Measurements from ENCODE around the gene NTRK1. TPM values are rescaled to one million over a fixed set of nuclear protein-coding genes. Genes with fewer than 3 reads are reported as not detected.

Gene NTRK1
- total and polyA plus RNA-seq, 8 donors = 0.23 to 1.2 (median 0.92) TPM; not detected in 3

DNA sequence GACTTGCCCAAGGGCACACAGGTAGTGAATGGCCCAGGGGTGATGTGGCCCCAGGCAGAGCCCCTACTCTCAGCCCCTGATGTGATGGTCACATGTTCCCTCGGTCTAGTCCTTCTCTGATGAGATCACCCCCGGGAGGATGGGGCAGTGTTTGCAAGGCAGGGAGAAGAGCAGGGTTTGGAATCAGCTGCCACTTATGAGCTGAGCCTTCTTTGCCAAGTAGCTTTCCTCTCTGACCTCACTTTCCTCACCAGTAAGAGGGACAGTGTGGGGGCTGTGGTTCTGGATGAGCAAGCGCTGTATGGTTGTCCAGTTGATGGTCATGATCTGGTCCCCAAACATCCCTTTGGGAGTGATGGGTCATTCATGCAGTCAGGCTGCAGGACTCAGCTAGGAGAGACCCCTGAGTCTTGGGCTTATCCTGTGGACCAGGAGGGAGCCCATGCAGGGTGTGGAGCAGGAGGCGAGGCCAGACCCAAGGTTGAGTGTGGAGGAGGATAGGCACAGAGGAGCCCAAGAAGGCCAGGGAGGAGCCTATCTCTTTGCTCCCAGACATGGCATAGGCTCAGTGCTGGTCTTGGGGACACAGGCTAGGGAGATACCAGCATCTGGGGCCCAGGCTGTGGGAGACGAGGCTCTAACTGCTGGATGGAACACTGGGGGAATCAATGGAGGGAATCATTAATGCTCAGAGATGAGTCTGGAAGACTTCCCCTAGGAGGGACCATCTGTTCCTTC is 16.9 kb downstream of the NTRK1 start:
- Histone ChIP-seq H3K4me1 (no peaks in the 10 kb centered on the region), H3K4me3 (no peak overlapping the region), H3K27ac (no peak overlapping the region), H3K27me3 (peaks cover 0 to 87% (median 15%) of the 10 kb centered on the region in 3 donors), H3K9me3 (no peaks in the 10 kb centered on the region), H3K36me3 (no peaks in the 10 kb centered on the region)
- intact Hi-C loops (cut with DNase I; ENCODE audit: low total_unique reads) = no loop called here
- DNase-seq = no peak
- no peak for TF ChIP-seq EP300 (IDR thresholded peaks at IDR 0.05)
- no peak for TF ChIP-seq CTCF (IDR thresholded peaks at IDR 0.05)
- no peak for TF ChIP-seq POLR2A (IDR thresholded peaks at IDR 0.05)
- no peak for TF ChIP-seq POLR2AphosphoS5 (IDR thresholded peaks at IDR 0.05)
- 70 to 80% (median 78%) methylated on average over 3 to 5 of the region's 5 CpGs for WGBS, 5 donors

- H3K4me3 ChIP-seq = no peak overlapping the region
- TF ChIP-seq CTCF (IDR thresholded peaks at IDR 0.05) (no peak), EP300 (IDR thresholded peaks at IDR 0.05) (no peak)
- H3K27ac ChIP-seq = no peak overlapping the region
- H3K9me3 ChIP-seq = no peaks in the 10 kb centered on the region
- no peak for DNase-seq
- H3K4me1 ChIP-seq = no peaks in the 10 kb centered on the region
- peaks cover 0 to 98% (median 17%) of the 10 kb centered on the region in 3 donors for H3K27me3 ChIP-seq
- intact Hi-C loops (cut with DNase I; ENCODE audit: low total_unique reads) = no loop called here
- 88 to 93% (median 90%) methylated on average over 16 to 21 of the region's 21 CpGs for WGBS, 5 donors
- H3K36me3 ChIP-seq = no peaks in the 10 kb centered on the region
These were observed 19.2 kb downstream of the NTRK1 start for GRCh38 chr1:156879876-156880275.

GRCh38 chr1:156880473-156880872 is 19.8 kb downstream of the NTRK1 start:
- no peak overlapping the region for H3K4me3 ChIP-seq
- H3K36me3 ChIP-seq = no peaks in the 10 kb centered on the region
- 60 to 80% (median 64%) methylated on average over 5 of the region's 5 CpGs for WGBS, 5 donors
- TF ChIP-seq POLR2AphosphoS5 (IDR thresholded peaks at IDR 0.05) = no peak
- TF ChIP-seq POLR2A (IDR thresholded peaks at IDR 0.05) = no peak
- no peak for TF ChIP-seq EP300 (IDR thresholded peaks at IDR 0.05)
- no peak for TF ChIP-seq CTCF (IDR thresholded peaks at IDR 0.05)
- no peak for DNase-seq
- H3K9me3 ChIP-seq = no peaks in the 10 kb centered on the region
- intact Hi-C loops (cut with DNase I; ENCODE audit: low total_unique reads) = no loop called here
- no peak overlapping the region for H3K27ac ChIP-seq
- H3K27me3 ChIP-seq = peaks cover 0 to 99% (median 16%) of the 10 kb centered on the region in 3 donors
- no peaks in the 10 kb centered on the region for H3K4me1 ChIP-seq

- TF ChIP-seq POLR2A (IDR thresholded peaks at IDR 0.05) = no peak
- no peak for TF ChIP-seq CTCF (IDR thresholded peaks at IDR 0.05)
- no peak for TF ChIP-seq EP300 (IDR thresholded peaks at IDR 0.05)
- TF ChIP-seq POLR2AphosphoS5 (IDR thresholded peaks at IDR 0.05) = no peak
- Histone ChIP-seq H3K36me3 (no peaks in the 10 kb centered on the region), H3K4me1 (no peaks in the 10 kb centered on the region), H3K9me3 (no peaks in the 10 kb centered on the region), H3K4me3 (no peak overlapping the region), H3K27ac (no peak overlapping the region), H3K27me3 (peaks cover 0 to 99% (median 22%) of the 10 kb centered on the region in 3 donors)
- no peak for DNase-seq
- 41 to 65% (median 52%) methylated on average over 4 to 10 of the region's 10 CpGs for WGBS, 5 donors
- intact Hi-C loops (cut with DNase I; ENCODE audit: low total_unique reads) = no loop called here
These were observed 20.4 kb downstream of the NTRK1 start for GRCh38 chr1:156881101-156881500.

Data from stomach (tissue), 9 donors.